Osteoblast (primary cell): ENCODE measurements around the gene RCAN1. TPM values are rescaled to one million over a fixed set of nuclear protein-coding genes. Genes with fewer than 3 reads are reported as not detected.
A peak's percentile ranks its signal among the peaks of the same experiment; 100 is the strongest.

Source experiments
- DNase-seq: peaks from one replicate; pipeline ENCODE4 v3.0.0; 2011; ENCODE audit warnings: low spot score, mixed read lengths; ENCODE audit not compliant: insufficient read length; ENCODE audit errors: missing footprints
- H2AFZ ChIP-seq: 2 replicates; pipeline ENCODE4 v1.6.0; 2011; ENCODE audit warnings: mild to moderate bottlenecking, low read length
- H3K27ac ChIP-seq: 2 replicates; pipeline ENCODE4 v1.5.1; 2011; ENCODE audit warnings: mild to moderate bottlenecking, low read depth, low read length, moderate library complexity
- H3K27me3 ChIP-seq: 2 replicates; pipeline ENCODE4 v1.6.0; 2012; ENCODE audit warnings: mild to moderate bottlenecking, control low read depth, inconsistent platforms, low read length, moderate library complexity; ENCODE audit not compliant: insufficient read depth
- H3K36me3 ChIP-seq: 2 replicates; pipeline ENCODE4 v1.5.1; 2011; ENCODE audit warnings: mild to moderate bottlenecking, low read length, control low read depth, moderate library complexity; ENCODE audit not compliant: insufficient read depth
- H3K4me1 ChIP-seq: 2 replicates; pipeline ENCODE4 v1.5.1; 2011; ENCODE audit warnings: mild to moderate bottlenecking, low read length, control low read depth, moderate library complexity; ENCODE audit not compliant: insufficient read depth
- H3K4me2 ChIP-seq: 2 replicates; pipeline ENCODE4 v1.6.0; 2011; ENCODE audit warnings: mild to moderate bottlenecking, low read length; ENCODE audit not compliant: insufficient read depth
- H3K4me3 ChIP-seq: fragments of 200-600 bp; sonication (generic); 3 replicates; pipeline ENCODE4 v1.5.1; 2012; ENCODE audit warnings: mild to moderate bottlenecking, low read length, inconsistent platforms; ENCODE audit not compliant: insufficient read depth
- H3K79me2 ChIP-seq: 2 replicates; pipeline ENCODE4 v1.6.0; 2012; ENCODE audit warnings: mild to moderate bottlenecking, low read length, control low read depth, inconsistent platforms; ENCODE audit not compliant: insufficient read depth
- H3K9me3 ChIP-seq: 2 replicates; pipeline ENCODE4 v1.5.1; 2011; ENCODE audit warnings: low read depth, low read length, control low read depth
- H4K20me1 ChIP-seq: 2 replicates; pipeline ENCODE4 v1.6.0; 2012; ENCODE audit warnings: mild to moderate bottlenecking, low read length, control low read depth; ENCODE audit not compliant: insufficient read depth
- CTCF ChIP-seq: IDR thresholded peaks from 2 replicates; pipeline ENCODE4 v1.5.1; 2011; ENCODE audit warnings: mild to moderate bottlenecking, low read depth, low read length, moderate library complexity; ENCODE audit errors: extremely low read depth
- total RNA-seq: library from RNA; depleted of rRNA; stranded (reverse); fragments of >200 nt; gene quantifications from 2 replicates; pipeline ENCODE4 v1.2.3, GENCODE V29; 2012

RCAN1 gene
- total RNA-seq, 1 donor: 103 TPM

- no peak overlapping the region for H3K27ac ChIP-seq
- H3K9me3 ChIP-seq: no peaks in the 10 kb centered on the region
- H3K79me2 ChIP-seq: peaks cover 6% of the 10 kb centered on the region
- H3K4me1 ChIP-seq: peaks cover 59% of the 10 kb centered on the region
- no peaks in the 10 kb centered on the region for H3K27me3 ChIP-seq
- no peaks in the 10 kb centered on the region for H3K36me3 ChIP-seq
- H3K4me3 ChIP-seq: no peak overlapping the region
- DNase-seq: no peak
- H2AFZ ChIP-seq: no peak overlapping the region
- no peak overlapping the region for H3K4me2 ChIP-seq
- TF ChIP-seq CTCF: no peak
- H4K20me1 ChIP-seq: no peaks in the 10 kb centered on the region
These were observed 66.0 kb downstream of the RCAN1 start for GRCh38 chr21:34548781-34549376.

- H3K4me2 ChIP-seq: no peak overlapping the region
- TF ChIP-seq CTCF: no peak
These were observed 68.4 kb downstream of the RCAN1 start for GRCh38 chr21:34546542-34546941.

GRCh38 chr21:34545079-34545884 lies 69.6 kb downstream of the RCAN1 start:
- peaks cover 30% of the 10 kb centered on the region for H3K4me1 ChIP-seq
- peak overlapping the region; percentile 93 for H3K27ac ChIP-seq
- H3K79me2 ChIP-seq: peaks cover 6% of the 10 kb centered on the region
- no peaks in the 10 kb centered on the region for H3K9me3 ChIP-seq
- H2AFZ ChIP-seq: peak overlapping the region; percentile 85
- H3K4me2 ChIP-seq: peak overlapping the region; percentile 83
- H3K36me3 ChIP-seq: no peaks in the 10 kb centered on the region
- TF ChIP-seq CTCF: no peak
- H3K4me3 ChIP-seq: peak overlapping the region; percentile 52
- no peaks in the 10 kb centered on the region for H4K20me1 ChIP-seq
- peak; percentile 78 for DNase-seq
- H3K27me3 ChIP-seq: no peaks in the 10 kb centered on the region

More at GRCh38 chr21:34546542-34546941, 68.4 kb downstream of the RCAN1 start:
- Histone ChIP-seq H4K20me1 (no peaks in the 10 kb centered on the region), H3K4me1 (peaks cover 39% of the 10 kb centered on the region), H3K79me2 (peaks cover 6% of the 10 kb centered on the region), H3K4me3 (no peak overlapping the region), H2AFZ (no peak overlapping the region), H3K9me3 (no peaks in the 10 kb centered on the region), H3K27ac (peak overlapping the region; percentile 93), H3K36me3 (no peaks in the 10 kb centered on the region), H3K27me3 (no peaks in the 10 kb centered on the region)
- DNase-seq: no peak

GRCh38 chr21:34544032-34544496 lies 70.8 kb downstream of the RCAN1 start:
- Histone ChIP-seq H3K4me2 (no peak overlapping the region), H3K79me2 (peaks cover 6% of the 10 kb centered on the region), H3K4me3 (no peak overlapping the region), H3K4me1 (peaks cover 30% of the 10 kb centered on the region), H3K9me3 (no peaks in the 10 kb centered on the region), H3K27me3 (no peaks in the 10 kb centered on the region), H4K20me1 (no peaks in the 10 kb centered on the region), H2AFZ (no peak overlapping the region), H3K27ac (peak overlapping the region; percentile 93), H3K36me3 (no peaks in the 10 kb centered on the region)
- peak; percentile 57 for DNase-seq
- peak; percentile 75 for TF ChIP-seq CTCF
